H9 (cell line): Measurements from ENCODE around the gene LDB1. TPM values are rescaled to one million over a fixed set of nuclear protein-coding genes. Genes with fewer than 3 reads are reported as not detected.

ENCODE experiments used
- DNase-seq: peaks from one replicate; pipeline ENCODE4 v3.0.0-alpha.2; 2017
- H2AFZ ChIP-seq: one replicate; pipeline ENCODE4 v1.6.1; 2013; ENCODE audit warnings: mild to moderate bottlenecking, low read length, control low read depth, moderate library complexity
- H2AK5ac ChIP-seq: 2 replicates; pipeline ENCODE4 v1.6.1; 2013; ENCODE audit warnings: low read length, control low read depth, mixed read lengths; ENCODE audit not compliant: insufficient read length
- H2BK120ac ChIP-seq: one replicate; pipeline ENCODE4 v1.6.1; 2013; ENCODE audit warnings: low read depth, mild to moderate bottlenecking, low read length, control low read depth, inconsistent platforms; ENCODE audit not compliant: poor library complexity, severe bottlenecking
- H2BK12ac ChIP-seq: 2 replicates; pipeline ENCODE4 v1.6.1; 2013; ENCODE audit warnings: low read length, control low read depth, mixed read lengths, low read depth; ENCODE audit not compliant: insufficient read length
- H2BK15ac ChIP-seq: 2 replicates; pipeline ENCODE4 v1.6.1; 2013; ENCODE audit warnings: low read depth, low read length, control low read depth
- H2BK20ac ChIP-seq: one replicate; pipeline ENCODE4 v1.6.1; 2013; ENCODE audit warnings: low read depth, mild to moderate bottlenecking, low read length, control low read depth, inconsistent platforms; ENCODE audit not compliant: poor library complexity, severe bottlenecking
- H2BK5ac ChIP-seq: 2 replicates; pipeline ENCODE4 v1.6.1; 2013; ENCODE audit warnings: low read length, control low read depth, mixed read lengths; ENCODE audit not compliant: insufficient read length
- H3K14ac ChIP-seq: 2 replicates; pipeline ENCODE4 v1.6.1; 2013; ENCODE audit warnings: low read length, control low read depth; ENCODE audit not compliant: insufficient read depth
- H3K18ac ChIP-seq: 2 replicates; pipeline ENCODE4 v1.6.1; 2013; ENCODE audit warnings: low read depth, mild to moderate bottlenecking, mixed read lengths, low read length, control low read depth; ENCODE audit not compliant: insufficient read length
- H3K23ac ChIP-seq: 2 replicates; pipeline ENCODE4 v1.6.1; 2013; ENCODE audit warnings: low read length, control low read depth, mixed read lengths, low read depth; ENCODE audit not compliant: insufficient read length
- H3K23me2 ChIP-seq: 2 replicates; pipeline ENCODE4 v1.6.1; 2013; ENCODE audit warnings: low read depth, mild to moderate bottlenecking, mixed read lengths, low read length, control low read depth; ENCODE audit not compliant: insufficient read length, poor library complexity, severe bottlenecking
- H3K27ac ChIP-seq: 2 replicates; pipeline ENCODE4 v1.5.1; 2013; ENCODE audit warnings: low read length, control low read depth, mixed read lengths, low read depth; ENCODE audit not compliant: insufficient read length
- H3K27me3 ChIP-seq: 2 replicates; pipeline ENCODE4 v1.6.1; 2013; ENCODE audit warnings: low read length, control low read depth, inconsistent platforms; ENCODE audit not compliant: insufficient read depth
- H3K4ac ChIP-seq: 2 replicates; pipeline ENCODE4 v1.6.1; 2013; ENCODE audit warnings: low read depth, mild to moderate bottlenecking, control low read depth, inconsistent platforms, low read length, moderate library complexity
- H3K4me1 ChIP-seq: 2 replicates; pipeline ENCODE4 v1.6.1; 2013; ENCODE audit warnings: low read length, control low read depth, inconsistent platforms; ENCODE audit not compliant: insufficient read depth
- H3K4me2 ChIP-seq: 2 replicates; pipeline ENCODE4 v1.6.1; 2013; ENCODE audit warnings: low read length, control low read depth, mixed read lengths; ENCODE audit not compliant: insufficient read length, insufficient read depth
- H3K56ac ChIP-seq: 2 replicates; pipeline ENCODE4 v1.6.1; 2013; ENCODE audit warnings: low read depth, mild to moderate bottlenecking, mixed read lengths, low read length, control low read depth; ENCODE audit not compliant: insufficient read length
- H3K79me1 ChIP-seq: 2 replicates; pipeline ENCODE4 v1.6.1; 2013; ENCODE audit warnings: low read depth, mild to moderate bottlenecking, moderate library complexity, low read length, control low read depth, inconsistent platforms; ENCODE audit not compliant: insufficient read depth, poor library complexity, severe bottlenecking
- H3K79me2 ChIP-seq: 2 replicates; pipeline ENCODE4 v1.6.1; 2013; ENCODE audit warnings: low read length, control low read depth, inconsistent platforms; ENCODE audit not compliant: insufficient read depth
- H3K9ac ChIP-seq: 2 replicates; pipeline ENCODE4 v1.6.1; 2013; ENCODE audit warnings: low read length, control low read depth, mixed read lengths; ENCODE audit not compliant: insufficient read length; ENCODE audit errors: extremely low read depth
- H3K9me3 ChIP-seq: one replicate; pipeline ENCODE4 v1.6.1; 2013; ENCODE audit warnings: low read depth, low read length, inconsistent platforms; ENCODE audit not compliant: control insufficient read depth
- H3T11ph ChIP-seq: one replicate; pipeline ENCODE4 v1.6.1; 2013; ENCODE audit warnings: mild to moderate bottlenecking, low read length, control low read depth, inconsistent platforms
- H4K20me1 ChIP-seq: one replicate; pipeline ENCODE4 v1.6.1; 2013; ENCODE audit not compliant: control insufficient read depth, insufficient read length, insufficient read depth
- H4K5ac ChIP-seq: 2 replicates; pipeline ENCODE4 v1.6.1; 2013; ENCODE audit warnings: low read depth, mild to moderate bottlenecking, mixed read lengths, low read length, control low read depth; ENCODE audit not compliant: insufficient read length
- H4K8ac ChIP-seq: replicated peaks from 2 replicates; pipeline ENCODE4 v1.6.1; 2013; ENCODE audit warnings: low read length, control low read depth, mixed read lengths, low read depth; ENCODE audit not compliant: insufficient read length
- H4K91ac ChIP-seq: 2 replicates; pipeline ENCODE4 v1.6.1; 2013; ENCODE audit warnings: low read depth, mild to moderate bottlenecking, moderate library complexity, mixed read lengths, low read length, control low read depth; ENCODE audit not compliant: insufficient read length
- H3K27ac Mint-ChIP-seq, 3 experiments: 2 replicates in 2 of 3; 3 replicates in 1 of 3; pipeline ENCODE4 v1.8.0; 2020 to 2021; ENCODE audit warnings: mixed read lengths in 3 of 3, mild to moderate bottlenecking in 1 of 3, moderate library complexity in 1 of 3
- H3K27me3 Mint-ChIP-seq: 2 replicates; pipeline ENCODE4 v1.8.0; 2021; ENCODE audit warnings: low read depth, mild to moderate bottlenecking, moderate library complexity, mixed read lengths
- H3K36me3 Mint-ChIP-seq, 3 experiments: 2 replicates in 2 of 3; 3 replicates in 1 of 3; pipeline ENCODE4 v1.8.0; 2020 to 2021; ENCODE audit warnings: low read depth in 3 of 3, mixed read lengths in 3 of 3; ENCODE audit not compliant: insufficient read depth in 1 of 3
- H3K4me1 Mint-ChIP-seq, 2 experiments: 2 replicates each; pipeline ENCODE4 v1.8.0; 2020; ENCODE audit warnings: mixed read lengths in 2 of 2
- H3K4me3 Mint-ChIP-seq, 2 experiments: 2 replicates in 1 of 2; 3 replicates in 1 of 2; pipeline ENCODE4 v1.8.0; 2020 to 2021; ENCODE audit warnings: mild to moderate bottlenecking in 2 of 2, mixed read lengths in 2 of 2, moderate library complexity in 1 of 2
- H3K9me3 Mint-ChIP-seq, 2 experiments: 2 replicates in 1 of 2; 3 replicates in 1 of 2; pipeline ENCODE4 v1.8.0; 2020; ENCODE audit warnings: mild to moderate bottlenecking in 2 of 2, mixed read lengths in 2 of 2, moderate library complexity in 1 of 2
- CTCF ChIP-seq: fragments of 200-600 bp; sonication (generic); conservative IDR thresholded peaks from 3 replicates; pipeline ENCODE4 v1.8.0; 2021; ENCODE audit warnings: antibody characterized with exemption, mild to moderate bottlenecking
- WGBS: extraction: QIAGEN DNeasy Blood & Tissue Kit; methylation state at CpG from one replicate; pipeline ENCODE4 v1.1.7; 2013; ENCODE audit warnings: missing lambda C conversion rate, low lambda C conversion rate, mixed read lengths; ENCODE audit not compliant: insufficient read length; ENCODE audit errors: extremely low coverage; 5-methylcytosine and 5-hydroxymethylcytosine counted together
- total RNA-seq: library from RNA; stranded (reverse); gene quantifications from 2 replicates; pipeline ENCODE4 v1.2.1, GENCODE V29; 2021

LDB1 gene
- total RNA-seq, 1 experiment from 2014 or later = 80.5 TPM

- peaks cover 5% of the 10 kb centered on the region for H3K23me2 ChIP-seq
- DNase-seq = peak; percentile 99
- peaks cover 2% of the 10 kb centered on the region; the same call in 1 of the 2 replicates for H3K4me1 ChIP-seq
- peak within 1 kb of the TSS; percentile 96 for H3K9ac ChIP-seq
- peak within 1 kb of the TSS; percentile 20; the same call in 1 of the 2 replicates for H3K4ac ChIP-seq
- no peak for TF ChIP-seq CTCF
- no peak within 1 kb of the TSS for H2AFZ ChIP-seq
- H3K27me3 ChIP-seq = no peaks in the 10 kb centered on the region
- H3K79me2 ChIP-seq = peaks cover 30% of the 10 kb centered on the region
- peaks cover 18 to 19% of the 10 kb centered on the region in 2 experiments for H3K4me1 Mint-ChIP-seq
- no peak within 1 kb of the TSS for H2AK5ac ChIP-seq
- peaks cover 3% of the 10 kb centered on the region for H3K79me1 ChIP-seq
- no peak within 1 kb of the TSS for H2BK20ac ChIP-seq
- H2BK120ac ChIP-seq = peak within 1 kb of the TSS; percentile 88
- no peaks in the 10 kb centered on the region; a peak in 1 of 5 replicates for H3K9me3 Mint-ChIP-seq
- no CpG with 5 or more reads among the region's 59 CpGs for WGBS
- peak within 1 kb of the TSS; percentile 96 to 100 for H3K4me3 Mint-ChIP-seq
- peak within 1 kb of the TSS; percentile 24 for H2BK5ac ChIP-seq
- H3K36me3 Mint-ChIP-seq = peaks cover 53 to 90% (median 73%) of the 10 kb centered on the region in 3 experiments
- no peak within 1 kb of the TSS for H2BK15ac ChIP-seq
- H3T11ph ChIP-seq = no peak within 1 kb of the TSS
- no peaks in the 10 kb centered on the region for H4K20me1 ChIP-seq
- peak within 1 kb of the TSS; percentile 48 for H4K91ac ChIP-seq
- no peak within 1 kb of the TSS for H3K56ac ChIP-seq
- peak within 1 kb of the TSS; percentile 47 for H2BK12ac ChIP-seq
- H3K9me3 ChIP-seq = no peaks in the 10 kb centered on the region
- peak within 1 kb of the TSS; percentile 96 for H3K14ac ChIP-seq
- H3K4me2 ChIP-seq = peak within 1 kb of the TSS; percentile 99
- no peak within 1 kb of the TSS for H4K8ac ChIP-seq
- peak within 1 kb of the TSS; percentile 76 for H3K18ac ChIP-seq
- no peaks in the 10 kb centered on the region for H3K27me3 Mint-ChIP-seq
- H3K27ac Mint-ChIP-seq = peak within 1 kb of the TSS; percentile 99 to 100 (median 99)
- peak within 1 kb of the TSS; percentile 48 for H4K5ac ChIP-seq
- no peak within 1 kb of the TSS for H3K23ac ChIP-seq
- H3K27ac ChIP-seq = peak within 1 kb of the TSS; percentile 95
Measured at GRCh38 chr10:102151774-102152544, 31.8 kb upstream of the LDB1 start, which contains the start of gene NOLC1. Gene NOLC1, plus strand, starts transcription at chr10:102152389. Its CDS starts 22 bp downstream, at chr10:102152411.
